IMR-90 (cell line): ENCODE results near the gene CEP57L1. TPM values are rescaled to one million over a fixed set of nuclear protein-coding genes. Genes with fewer than 3 reads are reported as not detected.

Experiments used
- ATAC-seq: fragments of 200-7000 bp; cut with Tn5 transposase; 2 replicates; pipeline ENCODE4 v1.9.1; 2020; ENCODE audit warnings: low read depth, mild to moderate bottlenecking, moderate library complexity
- BruUV-seq: library from RNA; stranded (reverse); fragments of 400-500 nt; replicated peaks from 2 replicates; lab custom pipeline; 2021; lab: Mats Ljungman, UMichigan
- CTCF ChIA-PET: fragments of 300-600 bp; formaldehyde crosslinking; extraction: SDS; loops from one replicate; lab custom pipeline; 2021; ENCODE audit warnings: antibody characterized with exemption; lab: Yijun Ruan, JAX
- POLR2A ChIA-PET: fragments of 300-600 bp; sonication (Branson Sonifier 250); formaldehyde crosslinking; loops from one replicate; lab custom pipeline; 2022; ENCODE audit warnings: antibody characterized with exemption; ENCODE audit not compliant: unreplicated experiment; lab: Charles Lee
- DNase-seq: peaks from one replicate; pipeline ENCODE4 v3.0.0; 2013
- H2AFZ ChIP-seq: replicated peaks from 2 replicates; pipeline ENCODE3; 2013; ENCODE audit warnings: low read length, mild to moderate bottlenecking; ENCODE audit not compliant: poor library complexity
- H2AK5ac ChIP-seq: 2 replicates; pipeline ENCODE4 v1.6.1; 2013; ENCODE audit warnings: low read depth, low read length, inconsistent platforms
- H2AK9ac ChIP-seq: replicated peaks from 2 replicates; pipeline ENCODE3; 2013; ENCODE audit warnings: mild to moderate bottlenecking, low read depth, low read length, moderate library complexity; ENCODE audit not compliant: poor library complexity
- H2BK120ac ChIP-seq: 2 replicates; pipeline ENCODE4 v1.6.1; 2013; ENCODE audit warnings: low read depth, low read length, inconsistent platforms
- H2BK15ac ChIP-seq: 3 replicates; pipeline ENCODE4 v1.6.1; 2013; ENCODE audit warnings: low read depth, low read length, inconsistent platforms
- H2BK20ac ChIP-seq: 2 replicates; pipeline ENCODE4 v1.6.1; 2013; ENCODE audit warnings: low read depth, mild to moderate bottlenecking, inconsistent platforms, low read length, moderate library complexity
- H2BK5ac ChIP-seq: 2 replicates; pipeline ENCODE4 v1.6.1; 2013; ENCODE audit warnings: mild to moderate bottlenecking, low read depth, low read length, inconsistent platforms; ENCODE audit not compliant: poor library complexity, severe bottlenecking
- H3K14ac ChIP-seq: replicated peaks from 2 replicates; pipeline ENCODE4 v1.6.1; 2013; ENCODE audit warnings: low read depth, low read length, inconsistent platforms
- H3K18ac ChIP-seq: 2 replicates; pipeline ENCODE4 v1.6.1; 2013; ENCODE audit warnings: low read depth, low read length, control low read depth
- H3K23ac ChIP-seq: 2 replicates; pipeline ENCODE4 v1.6.1; 2013; ENCODE audit warnings: low read depth, low read length, inconsistent platforms
- H3K27ac ChIP-seq: 2 replicates; pipeline ENCODE4 v1.5.1; 2013; ENCODE audit warnings: mild to moderate bottlenecking, control low read depth, low read length; ENCODE audit not compliant: insufficient read depth
- H3K27me3 ChIP-seq: 2 replicates; pipeline ENCODE4 v1.6.1; 2013; ENCODE audit warnings: low read length; ENCODE audit not compliant: control insufficient read depth, insufficient read depth
- H3K36me3 ChIP-seq: 2 replicates; pipeline ENCODE4 v1.6.1; 2013; ENCODE audit warnings: low read length, mixed read lengths; ENCODE audit not compliant: control insufficient read depth, insufficient read depth
- H3K4ac ChIP-seq: 2 replicates; pipeline ENCODE4 v1.6.1; 2013; ENCODE audit warnings: low read depth, low read length, inconsistent platforms
- H3K4me1 ChIP-seq: 2 replicates; pipeline ENCODE4 v1.6.1; 2013; ENCODE audit warnings: low read length, mixed read lengths; ENCODE audit not compliant: control insufficient read depth, insufficient read depth
- H3K4me2 ChIP-seq: 2 replicates; pipeline ENCODE4 v1.6.1; 2013; ENCODE audit warnings: low read depth, mild to moderate bottlenecking, control low read depth, low read length, moderate library complexity
- H3K4me3 ChIP-seq: 2 replicates; pipeline ENCODE4 v1.5.1; 2013; ENCODE audit warnings: low read depth, mild to moderate bottlenecking, control low read depth, low read length, moderate library complexity; ENCODE audit not compliant: insufficient read depth
- H3K56ac ChIP-seq: 2 replicates; pipeline ENCODE4 v1.6.1; 2013; ENCODE audit warnings: low read length, inconsistent platforms; ENCODE audit not compliant: insufficient read depth; ENCODE audit errors: extremely low read depth
- H3K79me1 ChIP-seq, 2 experiments: 2 replicates each; pipeline ENCODE4 v1.6.1; 2013; ENCODE audit warnings: low read length in 2 of 2, inconsistent platforms in 1 of 2, low read depth in 1 of 2
- H3K9ac ChIP-seq: 2 replicates; pipeline ENCODE4 v1.6.1; 2013; ENCODE audit warnings: low read depth, low read length, control low read depth
- H3K9me1 ChIP-seq: 2 replicates; pipeline ENCODE4 v1.6.1; 2013; ENCODE audit warnings: low read length, inconsistent platforms; ENCODE audit not compliant: insufficient read depth
- H3K9me3 ChIP-seq: 2 replicates; pipeline ENCODE4 v1.6.1; 2013; ENCODE audit warnings: low read length; ENCODE audit not compliant: control insufficient read depth, insufficient read depth
- H4K20me1 ChIP-seq: 2 replicates; pipeline ENCODE4 v1.6.1; 2013; ENCODE audit warnings: low read length, inconsistent platforms; ENCODE audit not compliant: insufficient read depth
- H4K5ac ChIP-seq: 2 replicates; pipeline ENCODE4 v1.6.1; 2013; ENCODE audit warnings: mild to moderate bottlenecking, low read depth, low read length, control low read depth
- H4K8ac ChIP-seq, 2 experiments: 2 replicates each; pipeline ENCODE4 v1.6.1; 2013; ENCODE audit warnings: low read depth in 2 of 2, low read length in 2 of 2, control low read depth in 1 of 2, inconsistent platforms in 1 of 2
- H4K91ac ChIP-seq: 2 replicates; pipeline ENCODE4 v1.6.1; 2013; ENCODE audit warnings: low read depth, low read length, inconsistent platforms; ENCODE audit not compliant: insufficient read depth
- BHLHE40 ChIP-seq: fragments of 150-350 bp; IDR thresholded peaks from 2 replicates; pipeline ENCODE4 v1.6.1; 2016; ENCODE audit warnings: mild to moderate bottlenecking, low read depth, low read length
- CEBPB ChIP-seq: IDR thresholded peaks from 2 replicates; pipeline ENCODE4 v1.6.1; 2012; ENCODE audit warnings: low read depth, low read length, improper control_type of control experiment
- CHD1 ChIP-seq: IDR thresholded peaks from 2 replicates; pipeline ENCODE4 v1.6.1; 2012; ENCODE audit warnings: low read depth, low read length, improper control_type of control experiment
- CTCF ChIP-seq: conservative IDR thresholded peaks from 2 replicates; pipeline ENCODE4 v1.5.1; 2012; ENCODE audit warnings: mild to moderate bottlenecking, low read depth, low read length, improper control_type of control experiment
- ELK1 ChIP-seq: fragments of 150-350 bp; IDR thresholded peaks from 2 replicates; pipeline ENCODE4 v1.6.1; 2016; ENCODE audit warnings: low read depth, mild to moderate bottlenecking, low read length, moderate library complexity, borderline replicate concordance
- FOS ChIP-seq: fragments of 150-350 bp; IDR thresholded peaks from 2 replicates; pipeline ENCODE4 v1.6.1; 2016; ENCODE audit warnings: low read depth, low read length
- MAFK ChIP-seq: IDR thresholded peaks from 2 replicates; pipeline ENCODE4 v1.6.1; 2012; ENCODE audit warnings: low read depth, low read length, improper control_type of control experiment
- MAZ ChIP-seq: IDR thresholded peaks from 2 replicates; pipeline ENCODE4 v1.6.1; 2012; ENCODE audit warnings: low read depth, mild to moderate bottlenecking, low read length, improper control_type of control experiment, moderate library complexity, borderline replicate concordance
- MXI1 ChIP-seq: IDR thresholded peaks from 2 replicates; pipeline ENCODE4 v1.6.1; 2012; ENCODE audit warnings: low read depth, mild to moderate bottlenecking, low read length, moderate library complexity, borderline replicate concordance
- NFE2L2 ChIP-seq: fragments of 150-350 bp; IDR thresholded peaks from 2 replicates; pipeline ENCODE4 v1.6.1; 2016; ENCODE audit warnings: low read depth, mild to moderate bottlenecking, low read length
- POLR2A ChIP-seq: IDR thresholded peaks from 2 replicates; pipeline ENCODE4 v1.6.1; 2012; ENCODE audit warnings: mild to moderate bottlenecking, low read depth, low read length
- RAD21 ChIP-seq: IDR thresholded peaks from 2 replicates; pipeline ENCODE4 v1.6.1; 2012; ENCODE audit warnings: low read length, improper control_type of control experiment
- RCOR1 ChIP-seq: IDR thresholded peaks from 2 replicates; pipeline ENCODE4 v1.6.1; 2012; ENCODE audit warnings: mild to moderate bottlenecking, low read length, improper control_type of control experiment; ENCODE audit not compliant: insufficient replicate concordance
- RFX5 ChIP-seq: IDR thresholded peaks from 2 replicates; pipeline ENCODE4 v1.8.0; 2012; ENCODE audit warnings: low read depth, mild to moderate bottlenecking, low read length, moderate library complexity
- SMC3 ChIP-seq: fragments of 150-350 bp; IDR thresholded peaks from 2 replicates; pipeline ENCODE4 v1.6.1; 2016; ENCODE audit warnings: low read depth, mild to moderate bottlenecking, antibody characterized with exemption, low read length, moderate library complexity
- USF2 ChIP-seq: fragments of 150-350 bp; IDR thresholded peaks from 2 replicates; pipeline ENCODE4 v1.6.1; 2017; ENCODE audit warnings: mild to moderate bottlenecking, antibody characterized with exemption, low read length, low read depth
- WGBS, 2 experiments: methylation state at CpG; one replicate each; pipeline versions ENCODE4 v1.1.5 to v1.1.7; 2013; ENCODE audit warnings: missing lambda C conversion rate in 2 of 2; ENCODE audit not compliant: insufficient read length in 1 of 2; ENCODE audit errors: extremely low coverage in 2 of 2; 5-methylcytosine and 5-hydroxymethylcytosine counted together
- dilution Hi-C: fragments of 300-500 bp; cut with HindIII; formaldehyde crosslinking; loops from one replicate; pipeline ENCODE4 v1.14.3; 2018; ENCODE audit warnings: low sequenced_read_pairs; ENCODE audit not compliant: unreplicated experiment
- in situ Hi-C: fragments of 300-500 bp; cut with MboI; formaldehyde crosslinking; loops from 3 replicates; pipeline ENCODE4 v1.14.3; 2019; ENCODE audit warnings: low sequenced_read_pairs, inconsistent platforms, mixed read lengths
- intact Hi-C: fragments of 100-400 bp; cut with micrococcal nuclease; formaldehyde crosslinking; loops from 2 replicates; pipeline ENCODE4 v1.10.0; 2022
- polyA plus RNA-seq, 3 experiments: library from polyadenylated mRNA; depleted of rRNA; stranded (reverse); fragments of >200 nt; gene quantifications; 2 replicates each; pipeline ENCODE4 v1.2.3, GENCODE V29; 2012; ENCODE audit warnings: low replicate concordance in 1 of 3
- total RNA-seq: library from RNA; depleted of rRNA; stranded (reverse); fragments of >200 nt; gene quantifications from 2 replicates; pipeline ENCODE4 v1.2.3, GENCODE V29; 2012

Gene CEP57L1
- total and polyA plus RNA-seq, 2 of the 4 experiments (the other 2 are of a cell fraction) = 10.3 to 21.9 TPM

- no peak overlapping the region for H2BK5ac ChIP-seq
- H2AK9ac ChIP-seq = no peak overlapping the region
- DNase-seq (no peak), ATAC-seq (no peak)
- no peaks in the 10 kb centered on the region for H3K9me3 ChIP-seq
- no peak overlapping the region for H2BK120ac ChIP-seq
- POLR2A ChIA-PET = no interaction called here
- no peaks in the 10 kb centered on the region for H3K36me3 ChIP-seq
- WGBS, 2 experiments = no CpG with 5 or more reads among the region's 3 CpGs
- BruUV-seq = no TSS peak
- peaks cover 17% of the 10 kb centered on the region for H3K27me3 ChIP-seq
- H3K4ac ChIP-seq = no peak overlapping the region
- no peak overlapping the region for H3K9ac ChIP-seq
- no peaks in the 10 kb centered on the region for H4K20me1 ChIP-seq
- no peak for TF ChIP-seq MAFK
- TF ChIP-seq POLR2A = no peak
- TF ChIP-seq USF2 = no peak
- TF ChIP-seq SMC3 = no peak
- TF ChIP-seq RCOR1 = no peak
- no peak for TF ChIP-seq CEBPB
- no peak for TF ChIP-seq RAD21
- no peak for TF ChIP-seq BHLHE40
- TF ChIP-seq NFE2L2 = no peak
- TF ChIP-seq RFX5 = no peak
- no peak for TF ChIP-seq MXI1
- TF ChIP-seq ELK1 = no peak
- TF ChIP-seq MAZ = no peak
- no peak for TF ChIP-seq FOS
- no peak for TF ChIP-seq CTCF
- no peak for TF ChIP-seq CHD1
- no peak overlapping the region for H2AK5ac ChIP-seq
- H4K5ac ChIP-seq = no peak overlapping the region
- H2BK20ac ChIP-seq = no peak overlapping the region
- H3K56ac ChIP-seq = no peak overlapping the region
- CTCF ChIA-PET = interaction anchor here (0.7 kb wide), 1 partner anchor 299 kb away, joined by 3 read pairs; no protein-coding TSS in a partner anchor
- no peaks in the 10 kb centered on the region for H3K9me1 ChIP-seq
- no peaks in the 10 kb centered on the region for H3K4me1 ChIP-seq
- intact Hi-C loops (no loop called here), in situ Hi-C loops (loop anchor here (25.0 kb wide), 1 partner anchor 201 kb away; the partner anchor contains the start of gene CD164), dilution Hi-C loops (no loop called here)
- H4K91ac ChIP-seq = no peak overlapping the region
- H3K4me2 ChIP-seq = no peak overlapping the region
- H2AFZ ChIP-seq = no peak overlapping the region
- no peak overlapping the region for H3K18ac ChIP-seq
- H3K27ac ChIP-seq = no peak overlapping the region
- H3K4me3 ChIP-seq = no peak overlapping the region
- no peak overlapping the region for H2BK15ac ChIP-seq
- H3K14ac ChIP-seq = no peak overlapping the region
- no peak overlapping the region for H3K23ac ChIP-seq
- H4K8ac ChIP-seq = no peak overlapping the region
- H3K79me1 ChIP-seq = no peaks in the 10 kb centered on the region
Observed at GRCh38 chr6:109186012-109186411, 90.7 kb downstream of the CEP57L1 start.
